ENCODE results near the gene TMPO. TPM values are rescaled to one million over a fixed set of nuclear protein-coding genes. Genes with fewer than 3 reads are reported as not detected.

Gene TMPO
- total and polyA plus RNA-seq, 2 of the 4 experiments (the other 2 are of a cell fraction): 30.0 to 62.0 TPM

- H3K27ac ChIP-seq (ENCODE audit: insufficient read depth, low read length): no peak overlapping the region
- H2BK15ac ChIP-seq (ENCODE audit: low read depth, low read length): no peak overlapping the region
- H3K4me2 ChIP-seq (ENCODE audit: low read depth, low read length): no peak overlapping the region
- ATAC-seq (ENCODE audit: low read depth) (no peak), DNase-seq (peak; percentile 58)
- no peaks in the 10 kb centered on the region for H3K4me1 ChIP-seq (ENCODE audit: control insufficient read depth, insufficient read depth, low read length)
- CTCF ChIA-PET: interaction anchor here (1.0 kb wide), 1 partner anchor 10 kb away, joined by 4 read pairs; no protein-coding TSS in a partner anchor
- 88% methylated on average over 4 of the region's 6 CpGs; no CpG with 5 or more reads in 1 of the 2 experiments for WGBS, 2 experiments (ENCODE audit: extremely low coverage in 2 of 2, insufficient read length in 1 of 2)
- no peaks in the 10 kb centered on the region for H3K36me3 ChIP-seq (ENCODE audit: control insufficient read depth, insufficient read depth, low read length)
- no peak overlapping the region for H2AFZ ChIP-seq (replicated peaks; ENCODE audit: low read length, poor library complexity)
- intact Hi-C loops (cut with micrococcal nuclease): no loop called here
- H3K14ac ChIP-seq (replicated peaks; ENCODE audit: low read depth, low read length): no peak overlapping the region
- H3K18ac ChIP-seq (ENCODE audit: low read depth, low read length): no peak overlapping the region
- no peaks in the 10 kb centered on the region for H3K79me1 ChIP-seq (ENCODE audit: low read depth in 1 of 2, low read length in 2 of 2)
- in situ Hi-C loops (cut with MboI; ENCODE audit: low sequenced_read_pairs): no loop called here
- H2BK120ac ChIP-seq (ENCODE audit: low read depth, low read length): no peak overlapping the region
- H3K56ac ChIP-seq (ENCODE audit: extremely low read depth, insufficient read depth, low read length): no peak overlapping the region
- H3K9me3 ChIP-seq (ENCODE audit: control insufficient read depth, insufficient read depth, low read length): no peaks in the 10 kb centered on the region
- no peak overlapping the region for H3K4me3 ChIP-seq (ENCODE audit: insufficient read depth, low read depth, low read length)
- H3K4ac ChIP-seq (ENCODE audit: low read depth, low read length): no peak overlapping the region
- H3K23ac ChIP-seq (ENCODE audit: low read depth, low read length): no peak overlapping the region
- H3K9me1 ChIP-seq (ENCODE audit: insufficient read depth, low read length): 0 out of 2 replicates have a peak, but pooled peaks cover 1% of the 10 kb centered on the region
- dilution Hi-C loops (cut with HindIII; ENCODE audit: low sequenced_read_pairs, unreplicated experiment): no loop called here
- no peak overlapping the region for H4K5ac ChIP-seq (ENCODE audit: low read depth, low read length)
- H2BK20ac ChIP-seq (ENCODE audit: low read depth, low read length): no peak overlapping the region
- no TSS peak for BruUV-seq (replicated peaks)
- H2BK5ac ChIP-seq (ENCODE audit: low read depth, low read length, poor library complexity, severe bottlenecking): no peak overlapping the region
- TF ChIP-seq MAZ (IDR thresholded peaks at IDR 0.05; ENCODE audit: borderline replicate concordance, low read depth, low read length) (no peak), ELK1 (IDR thresholded peaks at IDR 0.05; ENCODE audit: borderline replicate concordance, low read depth, low read length) (no peak), MAFK (IDR thresholded peaks at IDR 0.05; ENCODE audit: low read depth, low read length) (no peak), BHLHE40 (IDR thresholded peaks at IDR 0.05; ENCODE audit: low read depth, low read length) (no peak), CEBPB (IDR thresholded peaks at IDR 0.05; ENCODE audit: low read depth, low read length) (peak; percentile 33; the same call in 1 of the 2 replicates)
- no peaks in the 10 kb centered on the region for H4K20me1 ChIP-seq (ENCODE audit: insufficient read depth, low read length)
- H3K9ac ChIP-seq (ENCODE audit: low read depth, low read length): no peak overlapping the region
- H4K8ac ChIP-seq (ENCODE audit: low read depth in 2 of 2, low read length in 2 of 2): no peak overlapping the region
- no peak overlapping the region for H4K91ac ChIP-seq (ENCODE audit: insufficient read depth, low read depth, low read length)
- H3K27me3 ChIP-seq (ENCODE audit: control insufficient read depth, insufficient read depth, low read length): no peaks in the 10 kb centered on the region
- H2AK5ac ChIP-seq (ENCODE audit: low read depth, low read length): no peak overlapping the region
- POLR2A ChIA-PET (ENCODE audit: unreplicated experiment): no interaction called here
- H2AK9ac ChIP-seq (replicated peaks; ENCODE audit: low read depth, low read length, poor library complexity): no peak overlapping the region
Observed at GRCh38 chr12:98582093-98582492, 66.7 kb downstream of the TMPO start.
